Right atrium auricular region (tissue), 2 donors: Measurements from ENCODE around the gene MAP6D1. TPM values are rescaled to one million over a fixed set of nuclear protein-coding genes. Genes with fewer than 3 reads are reported as not detected.

ENCODE experiments used
- DNase-seq: peaks from one replicate; pipeline ENCODE4 v3.0.0-alpha.2; 2019; ENCODE audit warnings: low spot score
- H3K27ac ChIP-seq, 2 donors: fragments of 200-600 bp; sonication (generic); 1 replicate in 1 of 2; 2 replicates in 1 of 2; pipeline ENCODE4 v1.5.1; 2016 to 2019
- H3K27me3 ChIP-seq, 2 donors: fragments of 200-600 bp; sonication (generic); one replicate each; pipeline versions ENCODE4 v1.5.1 to v1.6.0; 2017 to 2019
- H3K36me3 ChIP-seq: fragments of 200-600 bp; sonication (generic); one replicate; pipeline ENCODE4 v1.5.1; 2016
- H3K4me1 ChIP-seq, 2 donors: fragments of 200-600 bp; sonication (generic); one replicate each; pipeline versions ENCODE4 v1.5.1 to v1.6.0; 2017 to 2019
- H3K4me3 ChIP-seq, 2 donors: fragments of 200-600 bp; sonication (generic); 1 replicate in 1 of 2; 2 replicates in 1 of 2; pipeline ENCODE4 v1.5.1; 2017 to 2019; ENCODE audit warnings: mild to moderate bottlenecking in 1 of 2, moderate library complexity in 1 of 2
- H3K9me3 ChIP-seq, 2 donors: fragments of 200-600 bp; sonication (generic); one replicate each; pipeline ENCODE4 v1.5.1; 2019
- total RNA-seq, 2 donors: library from RNA; depleted of rRNA; stranded (reverse); fragments of >200 nt; gene quantifications; one replicate each; pipeline ENCODE4 v1.1.0, GENCODE V29; 2016
- TF ChIP-seq, protein P1 (sequence below), 2 donors: fragments of 200-600 bp; sonication (generic); IDR thresholded peaks; one replicate each; pipeline ENCODE4 v1.5.1; 2019; ENCODE audit warnings: antibody characterized with exemption in 2 of 2

MAP6D1 gene
- total RNA-seq, 2 donors from 2014 or later: 0.79 to 9.6 TPM

DNA sequence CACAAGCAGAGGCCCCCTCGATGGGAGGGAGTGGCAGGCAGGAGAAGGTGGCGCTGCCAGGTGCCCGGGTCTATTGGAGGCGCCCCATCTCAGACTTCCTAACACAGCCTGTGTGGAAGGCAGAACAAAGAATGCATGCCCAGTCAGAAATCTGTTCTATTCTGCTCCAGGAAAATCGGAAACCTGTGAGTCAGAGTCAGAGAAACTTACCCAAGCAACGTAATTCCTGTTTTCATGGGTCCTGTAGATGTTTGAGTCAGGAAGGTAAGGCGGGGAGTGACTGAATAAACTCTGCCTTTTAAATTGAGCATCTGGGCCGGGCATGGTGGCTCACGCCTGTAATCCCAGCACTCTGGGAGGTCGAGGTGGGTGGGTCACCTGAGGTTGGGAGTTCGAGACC is 13.7 kb downstream of the MAP6D1 start:
- TF ChIP-seq, protein P1, sequence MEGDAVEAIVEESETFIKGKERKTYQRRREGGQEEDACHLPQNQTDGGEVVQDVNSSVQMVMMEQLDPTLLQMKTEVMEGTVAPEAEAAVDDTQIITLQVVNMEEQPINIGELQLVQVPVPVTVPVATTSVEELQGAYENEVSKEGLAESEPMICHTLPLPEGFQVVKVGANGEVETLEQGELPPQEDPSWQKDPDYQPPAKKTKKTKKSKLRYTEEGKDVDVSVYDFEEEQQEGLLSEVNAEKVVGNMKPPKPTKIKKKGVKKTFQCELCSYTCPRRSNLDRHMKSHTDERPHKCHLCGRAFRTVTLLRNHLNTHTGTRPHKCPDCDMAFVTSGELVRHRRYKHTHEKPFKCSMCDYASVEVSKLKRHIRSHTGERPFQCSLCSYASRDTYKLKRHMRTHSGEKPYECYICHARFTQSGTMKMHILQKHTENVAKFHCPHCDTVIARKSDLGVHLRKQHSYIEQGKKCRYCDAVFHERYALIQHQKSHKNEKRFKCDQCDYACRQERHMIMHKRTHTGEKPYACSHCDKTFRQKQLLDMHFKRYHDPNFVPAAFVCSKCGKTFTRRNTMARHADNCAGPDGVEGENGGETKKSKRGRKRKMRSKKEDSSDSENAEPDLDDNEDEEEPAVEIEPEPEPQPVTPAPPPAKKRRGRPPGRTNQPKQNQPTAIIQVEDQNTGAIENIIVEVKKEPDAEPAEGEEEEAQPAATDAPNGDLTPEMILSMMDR (IDR thresholded peaks at IDR 0.05): no peak
- no peak overlapping the region for H3K4me3 ChIP-seq
- no peaks in the 10 kb centered on the region for H3K9me3 ChIP-seq
- H3K36me3 ChIP-seq: peaks cover 42% of the 10 kb centered on the region
- H3K27ac ChIP-seq: no peak overlapping the region
- DNase-seq: no peak
- H3K4me1 ChIP-seq: no peaks in the 10 kb centered on the region
- H3K27me3 ChIP-seq: no peaks in the 10 kb centered on the region

DNA sequence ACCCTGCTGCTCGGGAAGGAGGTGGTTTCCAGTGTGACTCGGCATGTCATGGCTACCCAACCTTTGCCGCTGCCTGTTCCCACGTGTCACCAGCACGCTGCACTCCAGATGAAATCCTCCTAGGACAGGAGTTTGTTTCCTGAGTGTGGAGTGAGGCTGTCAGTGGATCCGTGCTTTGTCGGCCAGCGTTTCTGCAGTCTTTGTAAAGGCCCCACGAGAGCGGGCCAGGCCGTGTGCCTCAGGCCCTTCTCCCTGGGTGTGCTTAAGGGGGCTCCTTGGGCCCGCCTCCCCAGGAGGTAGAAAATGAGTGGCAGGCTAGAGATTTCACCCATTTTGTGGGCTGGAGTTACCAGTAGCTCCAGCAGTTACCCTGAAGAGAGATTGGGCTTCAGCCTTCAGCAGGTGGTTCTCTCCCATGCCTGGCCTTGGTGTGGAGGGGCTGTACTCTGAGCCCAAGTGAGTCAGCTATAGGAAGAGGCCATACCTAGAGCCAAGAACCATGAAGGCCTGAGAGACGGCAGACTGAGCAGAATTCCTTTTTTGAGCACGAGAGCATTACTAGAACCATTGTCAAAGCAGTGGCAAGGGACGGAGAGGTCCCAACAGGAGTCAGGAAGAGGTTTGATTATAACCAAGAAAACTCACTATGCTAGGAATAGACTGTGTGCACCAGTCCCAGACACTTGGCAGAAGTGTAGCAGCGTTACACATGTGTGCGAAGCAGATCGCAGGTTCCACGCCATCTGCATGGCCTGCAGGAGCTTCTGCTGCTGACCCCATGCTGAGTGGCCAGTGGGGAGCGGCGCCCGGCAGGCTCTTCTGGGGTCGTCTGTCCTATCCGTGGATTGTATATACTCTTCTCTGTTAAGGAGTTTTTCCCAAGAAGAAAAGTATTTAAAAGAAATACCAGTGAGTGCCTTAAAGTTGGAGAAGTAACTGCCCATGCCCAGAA is 14.5 kb downstream of the MAP6D1 start:
- no peaks in the 10 kb centered on the region for H3K4me1 ChIP-seq
- H3K27me3 ChIP-seq: no peaks in the 10 kb centered on the region
- no peak for DNase-seq
- TF ChIP-seq, protein P1 (IDR thresholded peaks at IDR 0.05): no peak
- H3K4me3 ChIP-seq: no peak overlapping the region
- H3K27ac ChIP-seq: no peak overlapping the region
- H3K36me3 ChIP-seq: peaks cover 45% of the 10 kb centered on the region
- H3K9me3 ChIP-seq: no peaks in the 10 kb centered on the region

DNA sequence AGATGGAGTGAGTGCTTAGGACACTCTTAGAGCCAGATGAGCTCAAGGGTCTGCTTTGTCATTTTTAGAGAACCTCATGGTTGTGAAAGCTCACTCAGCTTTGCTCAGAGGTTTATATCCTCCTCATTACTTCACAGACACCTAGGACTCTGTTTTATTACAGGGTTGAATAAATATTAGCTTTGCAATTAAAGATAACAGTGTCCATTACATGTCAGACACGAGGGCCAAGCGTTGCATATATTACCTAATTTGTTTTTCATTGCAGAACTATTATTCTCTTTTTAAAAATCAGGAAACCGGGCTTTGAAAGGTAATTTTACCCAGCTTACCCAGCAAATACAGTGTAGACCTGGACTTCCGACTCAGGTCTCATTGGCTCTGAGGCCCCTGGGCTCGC is 16.1 kb downstream of the MAP6D1 start:
- Histone ChIP-seq H3K4me1 (no peaks in the 10 kb centered on the region), H3K9me3 (no peaks in the 10 kb centered on the region), H3K36me3 (peaks cover 61% of the 10 kb centered on the region), H3K27me3 (no peaks in the 10 kb centered on the region), H3K27ac (no peak overlapping the region), H3K4me3 (no peak overlapping the region)
- TF ChIP-seq, protein P1 (IDR thresholded peaks at IDR 0.05): no peak
- no peak for DNase-seq

DNA sequence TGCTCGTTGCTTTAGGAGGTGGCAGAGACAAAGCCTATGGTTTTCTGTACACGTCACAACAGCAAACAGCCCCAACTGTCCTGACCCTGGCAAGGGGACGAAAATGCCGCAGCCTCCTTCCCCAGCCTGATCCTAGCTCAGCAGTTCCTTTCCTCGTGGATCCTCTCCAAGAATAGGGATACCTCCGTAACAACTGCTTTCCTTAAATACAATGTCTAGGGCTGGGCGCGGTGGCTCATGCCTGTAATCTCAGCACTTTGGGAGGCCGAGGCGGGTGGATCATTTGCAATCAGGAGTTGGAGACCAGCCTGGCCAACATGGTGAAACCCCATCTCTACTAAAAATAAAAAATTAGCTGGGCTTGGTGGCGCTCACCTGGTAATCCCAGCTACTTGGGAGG is 17.0 kb downstream of the MAP6D1 start:
- Histone ChIP-seq H3K36me3 (peaks cover 66% of the 10 kb centered on the region), H3K27me3 (no peaks in the 10 kb centered on the region), H3K4me1 (no peaks in the 10 kb centered on the region), H3K27ac (no peak overlapping the region), H3K9me3 (no peaks in the 10 kb centered on the region), H3K4me3 (no peak overlapping the region)
- DNase-seq: no peak
- TF ChIP-seq, protein P1 (IDR thresholded peaks at IDR 0.05): no peak

DNA sequence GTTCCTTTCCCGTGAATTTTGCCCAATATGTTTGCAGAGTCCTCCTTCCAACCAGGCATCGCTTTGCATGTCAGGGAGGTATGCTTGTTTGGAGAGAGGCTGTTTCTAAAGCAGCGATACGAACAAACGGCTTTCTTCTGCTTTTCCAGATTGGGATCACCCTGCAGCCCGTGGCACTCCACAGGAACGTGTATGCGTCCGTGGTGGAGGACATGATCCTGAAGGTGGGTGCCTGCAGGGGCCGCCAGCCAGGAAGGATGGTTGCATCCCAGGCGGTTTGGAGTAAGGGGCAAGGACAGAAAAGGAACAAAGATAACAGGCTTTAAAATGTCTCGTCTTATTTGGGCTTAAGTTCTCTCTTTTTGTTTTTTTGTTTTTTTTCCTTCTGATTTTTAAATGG is 17.5 kb downstream of the MAP6D1 start:
- TF ChIP-seq, protein P1 (IDR thresholded peaks at IDR 0.05): no peak
- no peak for DNase-seq

More for the DNA sequence above, 17.5 kb downstream of the MAP6D1 start:
- Histone ChIP-seq H3K9me3 (no peaks in the 10 kb centered on the region), H3K4me1 (no peaks in the 10 kb centered on the region), H3K27me3 (no peaks in the 10 kb centered on the region), H3K27ac (no peak overlapping the region), H3K4me3 (no peak overlapping the region), H3K36me3 (peaks cover 66% of the 10 kb centered on the region)
